H1 (cell line): ENCODE measurements around the gene OXER1. TPM values are rescaled to one million over a fixed set of nuclear protein-coding genes. Genes with fewer than 3 reads are reported as not detected.

Experiments
- CTCF ChIA-PET: fragments of 300-600 bp; sonication (Branson Sonifier 250); formaldehyde crosslinking; loops from one replicate; lab custom pipeline; 2021; ENCODE audit not compliant: partially characterized antibody; lab: Charles Lee
- POLR2A ChIA-PET: fragments of 300-600 bp; sonication (Branson Sonifier 250); formaldehyde crosslinking; loops from one replicate; lab custom pipeline; 2021; ENCODE audit warnings: inconsistent platforms; ENCODE audit not compliant: partially characterized antibody; lab: Charles Lee
- DNase-seq, 2 experiments: peaks; one replicate each; pipeline versions ENCODE4 v3.0.0 to v3.0.0-alpha.2; 2010 to 2022; ENCODE audit warnings: low spot score in 2 of 2, low read depth in 1 of 2, mixed read lengths in 1 of 2
- FAIRE-seq: peaks from 2 replicates; lab custom pipeline; 2011; peaks lifted over from hg19 to GRCh38; lab: Jason Lieb, UNC
- H2AFZ ChIP-seq: 2 replicates; pipeline ENCODE4 v1.8.1; 2012; ENCODE audit warnings: low read length, inconsistent platforms
- H2AK5ac ChIP-seq: 2 replicates; pipeline ENCODE4 v1.6.1; 2013; ENCODE audit warnings: low read depth, low read length
- H2BK120ac ChIP-seq: replicated peaks from 2 replicates; pipeline ENCODE3; 2013; ENCODE audit warnings: low read depth, low read length, inconsistent platforms
- H2BK12ac ChIP-seq: 2 replicates; pipeline ENCODE4 v1.6.1; 2013; ENCODE audit warnings: low read depth, low read length
- H2BK15ac ChIP-seq: 2 replicates; pipeline ENCODE4 v1.6.1; 2013; ENCODE audit warnings: low read length
- H2BK20ac ChIP-seq: 2 replicates; pipeline ENCODE4 v1.6.1; 2013; ENCODE audit warnings: low read length
- H2BK5ac ChIP-seq: 2 replicates; pipeline ENCODE4 v1.6.1; 2013; ENCODE audit warnings: low read depth, low read length
- H3K14ac ChIP-seq: 2 replicates; pipeline ENCODE4 v1.6.1; 2013; ENCODE audit warnings: inconsistent platforms; ENCODE audit not compliant: insufficient read length
- H3K18ac ChIP-seq: 2 replicates; pipeline ENCODE4 v1.6.1; 2013; ENCODE audit warnings: low read length; ENCODE audit errors: extremely low read depth
- H3K23ac ChIP-seq: 2 replicates; pipeline ENCODE4 v1.6.1; 2013; ENCODE audit warnings: inconsistent platforms; ENCODE audit not compliant: insufficient read length
- H3K23me2 ChIP-seq: 2 replicates; pipeline ENCODE4 v1.6.1; 2013; ENCODE audit warnings: low read depth, low read length
- H3K27ac ChIP-seq: 2 replicates; pipeline ENCODE4 v1.6.1; 2011; ENCODE audit warnings: low read depth, low read length, inconsistent platforms
- H3K27me3 ChIP-seq, 4 experiments: replicated peaks in 1 of 4; 1 replicate in 1 of 4; 2 replicates in 3 of 4; pipeline versions ENCODE4 v1.6.1 to v1.8.1; 2011 to 2013; ENCODE audit warnings: low read length in 3 of 4, mild to moderate bottlenecking in 3 of 4, inconsistent platforms in 2 of 4, mixed read lengths in 2 of 4, moderate library complexity in 1 of 4; ENCODE audit not compliant: control insufficient read depth in 3 of 4, insufficient read depth in 3 of 4; ENCODE audit errors: extremely low read depth in 1 of 4
- H3K36me3 ChIP-seq, 4 experiments: 2 replicates each; pipeline versions ENCODE4 v1.6.1 to v1.8.1; 2011 to 2013; ENCODE audit warnings: mild to moderate bottlenecking in 4 of 4, low read length in 3 of 4, moderate library complexity in 2 of 4, control low read depth in 1 of 4, inconsistent platforms in 1 of 4; ENCODE audit not compliant: insufficient read depth in 4 of 4, control insufficient read depth in 2 of 4
- H3K4ac ChIP-seq: replicated peaks from 2 replicates; pipeline ENCODE3; 2013; ENCODE audit warnings: low read length, low read depth, mixed read lengths, inconsistent platforms; ENCODE audit not compliant: insufficient read length
- H3K4me1 ChIP-seq, 4 experiments: replicated peaks in 1 of 4; 1 replicate in 1 of 4; 2 replicates in 3 of 4; pipeline versions ENCODE4 v1.6.1 to v1.8.1; 2011 to 2013; ENCODE audit warnings: low read length in 3 of 4, inconsistent platforms in 2 of 4, mixed read lengths in 1 of 4; ENCODE audit not compliant: insufficient read depth in 4 of 4, control insufficient read depth in 3 of 4
- H3K4me2 ChIP-seq, 2 experiments: 2 replicates each; pipeline versions ENCODE4 v1.6.1 to v1.8.1; 2011 to 2013; ENCODE audit warnings: low read depth in 2 of 2, low read length in 2 of 2, control low read depth in 1 of 2, inconsistent platforms in 1 of 2, mild to moderate bottlenecking in 1 of 2; ENCODE audit not compliant: insufficient read depth in 1 of 2
- H3K4me3 ChIP-seq, 4 experiments: fragments of 200-600, 300-600 bp in 1 of 4; sonication (generic), shearing (Covaris generic), sonication (Bioruptor Twin) in 1 of 4; 2 replicates each; pipeline versions ENCODE4 v1.5.1 to v1.8.1; 2011 to 2016; ENCODE audit warnings: low read length in 4 of 4, low read depth in 3 of 4, control low read depth in 2 of 4, inconsistent platforms in 2 of 4, mild to moderate bottlenecking in 2 of 4, mixed read lengths in 1 of 4, moderate library complexity in 1 of 4; ENCODE audit not compliant: insufficient read depth in 2 of 4; ENCODE audit errors: extremely low read depth in 1 of 4
- H3K56ac ChIP-seq: replicated peaks from 2 replicates; pipeline ENCODE3; 2013; ENCODE audit warnings: low read depth, mild to moderate bottlenecking, mixed read lengths, low read length, inconsistent platforms; ENCODE audit not compliant: insufficient read length
- H3K79me1 ChIP-seq: 2 replicates; pipeline ENCODE4 v1.6.1; 2013; ENCODE audit warnings: low read depth, low read length, control low read depth
- H3K79me2 ChIP-seq, 2 experiments: 2 replicates each; pipeline versions ENCODE4 v1.6.1 to v1.8.1; 2012 to 2013; ENCODE audit warnings: low read length in 2 of 2, mild to moderate bottlenecking in 2 of 2, inconsistent platforms in 1 of 2; ENCODE audit not compliant: insufficient read depth in 2 of 2, control insufficient read depth in 1 of 2
- H3K9ac ChIP-seq, 4 experiments: replicated peaks in 1 of 4; 1 replicate in 1 of 4; 2 replicates in 3 of 4; pipeline versions ENCODE4 v1.6.1 to v1.8.1; 2011 to 2013; ENCODE audit warnings: low read depth in 3 of 4, low read length in 3 of 4, control low read depth in 2 of 4, mild to moderate bottlenecking in 2 of 4, moderate library complexity in 2 of 4, inconsistent platforms in 1 of 4; ENCODE audit errors: extremely low read depth in 1 of 4
- H3K9me3 ChIP-seq, 2 experiments: 2 replicates each; pipeline versions ENCODE4 v1.6.1 to v1.8.1; 2012 to 2013; ENCODE audit warnings: mild to moderate bottlenecking in 2 of 2, moderate library complexity in 2 of 2, control low read depth in 1 of 2, inconsistent platforms in 1 of 2, low read depth in 1 of 2, low read length in 1 of 2, mixed read lengths in 1 of 2; ENCODE audit not compliant: insufficient read depth in 2 of 2
- H4K20me1 ChIP-seq, 2 experiments: replicated peaks in 1 of 2; 2 replicates each; pipeline versions ENCODE3 to v1.8.1; 2011 to 2013; ENCODE audit warnings: inconsistent platforms in 2 of 2, low read length in 2 of 2, mild to moderate bottlenecking in 1 of 2; ENCODE audit not compliant: insufficient read depth in 2 of 2, control insufficient read depth in 1 of 2
- H4K5ac ChIP-seq: 2 replicates; pipeline ENCODE4 v1.6.1; 2013; ENCODE audit warnings: low read length, low read depth, mixed read lengths, inconsistent platforms; ENCODE audit not compliant: insufficient read length
- H4K8ac ChIP-seq: 2 replicates; pipeline ENCODE4 v1.8.0; 2013; ENCODE audit warnings: mild to moderate bottlenecking, moderate library complexity, low read length, inconsistent platforms; ENCODE audit not compliant: insufficient read depth; ENCODE audit errors: extremely low read depth
- H4K91ac ChIP-seq: replicated peaks from 2 replicates; pipeline ENCODE3; 2013; ENCODE audit warnings: low read length, mixed read lengths, inconsistent platforms; ENCODE audit not compliant: insufficient read length
- GABPA ChIP-seq: IDR thresholded peaks from 2 replicates; pipeline ENCODE4 v1.6.1; 2011; ENCODE audit warnings: mild to moderate bottlenecking, low read length, moderate library complexity, borderline replicate concordance; ENCODE audit not compliant: insufficient read depth
- GTF2F1 ChIP-seq: IDR thresholded peaks from 2 replicates; pipeline ENCODE4 v1.6.1; 2012; ENCODE audit warnings: low read depth, low read length, improper control_type of control experiment, borderline replicate concordance
- HDAC2 ChIP-seq, 2 experiments: fragments of 300-600 bp in 1 of 2; sonication (generic) in 1 of 2; IDR thresholded peaks; 2 replicates each; pipeline ENCODE4 v1.6.1; 2011 to 2012; ENCODE audit warnings: low read depth in 2 of 2, low read length in 2 of 2, mild to moderate bottlenecking in 2 of 2, moderate library complexity in 2 of 2, borderline replicate concordance in 1 of 2, inconsistent platforms in 1 of 2
- HDAC6 ChIP-seq: IDR thresholded peaks from one replicate; pipeline ENCODE4 v1.7.1; 2012; ENCODE audit warnings: low read depth, mild to moderate bottlenecking, inconsistent platforms, low read length, moderate library complexity
- JUN ChIP-seq: IDR thresholded peaks from 2 replicates; pipeline ENCODE4 v1.6.1; 2011; ENCODE audit warnings: low read depth, mild to moderate bottlenecking, improper control_type of control experiment, low read length
- KDM5A ChIP-seq: fragments of 200-600 bp; IDR thresholded peaks from 2 replicates; pipeline ENCODE4 v1.7.1; 2012; ENCODE audit warnings: mild to moderate bottlenecking, low read length, inconsistent platforms, mixed read lengths
- MAX ChIP-seq: IDR thresholded peaks from 2 replicates; pipeline ENCODE4 v1.6.1; 2012; ENCODE audit warnings: inconsistent platforms
- RNF2 ChIP-seq: fragments of 200-900, 300-1000 bp; sonication (generic); IDR thresholded peaks from 2 replicates; pipeline ENCODE4 v1.7.1; 2016; ENCODE audit warnings: borderline replicate concordance, low read depth, mild to moderate bottlenecking, antibody characterized with exemption, low read length; ENCODE audit not compliant: poor library complexity, severe bottlenecking; ENCODE audit errors: missing control alignments
- SIN3A ChIP-seq, 2 experiments: IDR thresholded peaks in 1 of 2; conservative IDR thresholded peaks in 1 of 2; 2 replicates each; pipeline ENCODE4 v1.6.1; 2011 to 2012; ENCODE audit warnings: low read length in 2 of 2, improper control_type of control experiment in 1 of 2, low read depth in 1 of 2, mild to moderate bottlenecking in 1 of 2
- ZNF274 ChIP-seq: IDR thresholded peaks from 2 replicates; pipeline ENCODE4 v1.7.0; 2012; ENCODE audit warnings: low read length, borderline replicate concordance; ENCODE audit errors: extremely low read depth
- WGBS, 2 experiments: shearing (Covaris generic) in 1 of 2; methylation state at CpG; one replicate each; pipeline versions ENCODE4 v1.1.6 to v1.1.7; 2013 to 2015; ENCODE audit warnings: low lambda C conversion rate in 2 of 2, mixed read lengths in 2 of 2, inconsistent platforms in 1 of 2, low coverage in 1 of 2, missing lambda C conversion rate in 1 of 2; ENCODE audit not compliant: insufficient replicate concordance in 2 of 2, insufficient coverage in 1 of 2, insufficient read length in 1 of 2; ENCODE audit errors: extremely low coverage in 1 of 2, missing lambda C conversion rate in 1 of 2; 5-methylcytosine and 5-hydroxymethylcytosine counted together
- polyA plus RNA-seq, 7 experiments: library from polyadenylated mRNA; depleted of rRNA in 3 of 7; stranded (reverse) in 5 of 7; unstranded in 2 of 7; fragments of >200 nt in 5 of 7; fragments of 200-250 nt in 2 of 7; gene quantifications; 1 replicate in 5 of 7; 2 replicates in 1 of 7; 4 replicates in 1 of 7; pipeline versions ENCODE4 v1.2.1 to v1.2.3, GENCODE V29; 2011 to 2013; ENCODE audit warnings: missing spikeins in 2 of 7, mixed read lengths in 2 of 7
- total RNA-seq: library from RNA; stranded (reverse); fragmentation: NEBNext Ultra II Directional; extraction: Animal tissue kit (Norgen Biotek cat#: 25700); gene quantifications from 2 replicates; pipeline ENCODE4 v1.2.1, GENCODE V29; 2021

Gene OXER1
- total and polyA plus RNA-seq, 2 of the 8 experiments (the other 6 are each of a cell fraction or from before 2014, with no cell fraction given): 1.2 to 2.9 TPM

GRCh38 chr2:42784204-42784880 lies 20.4 kb upstream of the OXER1 start:
- H2BK20ac ChIP-seq: no peak overlapping the region
- DNase-seq (no peak), FAIRE-seq (no peak)
- H4K91ac ChIP-seq: no peak overlapping the region
- peaks cover 0 to 5% of the 10 kb centered on the region in 2 experiments; a peak in 1 of 4 replicates for H3K9me3 ChIP-seq
- 92% methylated on average over 4 of the region's 7 CpGs; no CpG with 5 or more reads in 1 of the 2 experiments for WGBS, 2 experiments
- H3K9ac ChIP-seq: no peak overlapping the region
- CTCF ChIA-PET: interaction anchor here (0.6 to 2.6 kb wide), 10 partner anchors 10 to 545 kb away, joined by 3 to 11 read pairs (median 4); no protein-coding TSS in a partner anchor
- H2BK5ac ChIP-seq: no peak overlapping the region
- H4K5ac ChIP-seq: no peak overlapping the region
- POLR2A ChIA-PET: interaction anchor here (0.9 kb wide), 1 partner anchor 10 kb away, joined by 4 read pairs; no protein-coding TSS in a partner anchor
- no peaks in the 10 kb centered on the region for H3K79me2 ChIP-seq
- no peaks in the 10 kb centered on the region; a peak in 1 of 8 replicates for H3K36me3 ChIP-seq
- no peak overlapping the region for H4K8ac ChIP-seq
- H3K18ac ChIP-seq: no peak overlapping the region
- H4K20me1 ChIP-seq: no peaks in the 10 kb centered on the region
- no peaks in the 10 kb centered on the region for H3K79me1 ChIP-seq
- H2AK5ac ChIP-seq: no peak overlapping the region
- no peak overlapping the region for H2BK120ac ChIP-seq
- peaks cover 0 to 5% (median 0%) of the 10 kb centered on the region in 4 experiments; a peak in 3 of 7 replicates for H3K4me1 ChIP-seq
- no peaks in the 10 kb centered on the region for H3K27me3 ChIP-seq
- no peak overlapping the region for H2AFZ ChIP-seq
- H3K23me2 ChIP-seq: no peaks in the 10 kb centered on the region
- no peak overlapping the region for H3K56ac ChIP-seq
- no peak overlapping the region for H3K23ac ChIP-seq
- H3K14ac ChIP-seq: no peak overlapping the region
- no peak overlapping the region for H2BK15ac ChIP-seq
- H3K27ac ChIP-seq: no peak overlapping the region
- H3K4me2 ChIP-seq: no peak overlapping the region
- H3K4ac ChIP-seq: no peak overlapping the region
- no peak overlapping the region for H2BK12ac ChIP-seq
- H3K4me3 ChIP-seq: no peak overlapping the region
- no peak for TF ChIP-seq RNF2
- TF ChIP-seq HDAC6: no peak
- no peak for TF ChIP-seq SIN3A (conservative IDR thresholded peaks at IDR 0.05 in 1 of 2, IDR thresholded peaks at IDR 0.05 in 1 of 2; ENCODE audit: low read depth in 1 of 2, low read length in 2 of 2)
- no peak for TF ChIP-seq GTF2F1
- no peak for TF ChIP-seq ZNF274
- TF ChIP-seq MAX: no peak
- no peak for TF ChIP-seq GABPA
- no peak for TF ChIP-seq KDM5A
- no peak for TF ChIP-seq JUN
- TF ChIP-seq HDAC2 (IDR thresholded peaks at IDR 0.05; ENCODE audit: borderline replicate concordance in 1 of 2, low read depth in 2 of 2, low read length in 2 of 2): no peak
